ENCODE measurements around the gene KIF21A. TPM values are rescaled to one million over a fixed set of nuclear protein-coding genes. Genes with fewer than 3 reads are reported as not detected.

KIF21A gene
- total and polyA plus RNA-seq, 7 donors = 8.5 to 33.6 (median 26.7) TPM

DNA sequence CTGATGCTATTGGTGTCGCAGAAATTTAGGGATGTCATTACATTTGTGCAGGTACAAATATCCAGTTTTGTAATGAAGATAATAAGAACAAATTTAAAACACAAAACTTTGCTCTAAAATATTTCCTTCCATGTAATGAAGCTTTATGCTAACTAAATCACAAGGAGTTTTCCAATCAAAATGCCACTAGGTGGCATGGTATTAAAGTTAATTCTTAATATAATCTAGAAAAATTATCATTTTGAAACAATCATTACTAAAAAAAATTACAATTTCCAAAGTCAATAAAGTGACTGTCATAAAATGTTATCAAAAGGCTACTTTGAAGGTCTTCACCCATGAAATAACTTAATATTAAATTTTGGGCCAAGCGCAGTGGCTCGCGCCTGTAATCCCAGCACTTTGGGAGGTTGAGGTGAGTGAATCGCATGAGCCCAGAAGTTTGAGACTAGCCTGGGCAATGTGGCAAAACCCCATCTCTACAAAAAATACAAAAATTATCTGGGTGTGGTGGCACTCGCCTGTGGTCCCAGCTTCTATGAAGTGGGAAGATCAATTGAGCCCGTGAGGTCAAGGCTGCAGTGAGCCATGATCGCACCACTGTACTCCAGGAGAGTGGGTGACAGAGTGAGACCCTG is 77.4 kb downstream of the KIF21A start:
- H3K27ac ChIP-seq = no peak overlapping the region
- no peak overlapping the region for H3K4me3 ChIP-seq
- ATAC-seq (no peak), DNase-seq (no peak)
- WGBS, 3 donors = 98% methylated on average over 8 of the region's 8 CpGs
- H3K4me1 ChIP-seq = no peaks in the 10 kb centered on the region
- intact Hi-C loops (cut with DNase I) = no loop called here
- no peaks in the 10 kb centered on the region for H3K9me3 ChIP-seq
- H3K27me3 ChIP-seq (ENCODE audit: insufficient read depth in 3 of 3, low read length in 2 of 3) = no peaks in the 10 kb centered on the region
- peaks cover 0 to 44% of the 10 kb centered on the region in 2 donors for H3K36me3 ChIP-seq (ENCODE audit: insufficient read depth in 1 of 2, low read depth in 1 of 2)
- TF ChIP-seq, protein P1, sequence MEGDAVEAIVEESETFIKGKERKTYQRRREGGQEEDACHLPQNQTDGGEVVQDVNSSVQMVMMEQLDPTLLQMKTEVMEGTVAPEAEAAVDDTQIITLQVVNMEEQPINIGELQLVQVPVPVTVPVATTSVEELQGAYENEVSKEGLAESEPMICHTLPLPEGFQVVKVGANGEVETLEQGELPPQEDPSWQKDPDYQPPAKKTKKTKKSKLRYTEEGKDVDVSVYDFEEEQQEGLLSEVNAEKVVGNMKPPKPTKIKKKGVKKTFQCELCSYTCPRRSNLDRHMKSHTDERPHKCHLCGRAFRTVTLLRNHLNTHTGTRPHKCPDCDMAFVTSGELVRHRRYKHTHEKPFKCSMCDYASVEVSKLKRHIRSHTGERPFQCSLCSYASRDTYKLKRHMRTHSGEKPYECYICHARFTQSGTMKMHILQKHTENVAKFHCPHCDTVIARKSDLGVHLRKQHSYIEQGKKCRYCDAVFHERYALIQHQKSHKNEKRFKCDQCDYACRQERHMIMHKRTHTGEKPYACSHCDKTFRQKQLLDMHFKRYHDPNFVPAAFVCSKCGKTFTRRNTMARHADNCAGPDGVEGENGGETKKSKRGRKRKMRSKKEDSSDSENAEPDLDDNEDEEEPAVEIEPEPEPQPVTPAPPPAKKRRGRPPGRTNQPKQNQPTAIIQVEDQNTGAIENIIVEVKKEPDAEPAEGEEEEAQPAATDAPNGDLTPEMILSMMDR (IDR thresholded peaks at IDR 0.05) = peak; percentile 14

DNA sequence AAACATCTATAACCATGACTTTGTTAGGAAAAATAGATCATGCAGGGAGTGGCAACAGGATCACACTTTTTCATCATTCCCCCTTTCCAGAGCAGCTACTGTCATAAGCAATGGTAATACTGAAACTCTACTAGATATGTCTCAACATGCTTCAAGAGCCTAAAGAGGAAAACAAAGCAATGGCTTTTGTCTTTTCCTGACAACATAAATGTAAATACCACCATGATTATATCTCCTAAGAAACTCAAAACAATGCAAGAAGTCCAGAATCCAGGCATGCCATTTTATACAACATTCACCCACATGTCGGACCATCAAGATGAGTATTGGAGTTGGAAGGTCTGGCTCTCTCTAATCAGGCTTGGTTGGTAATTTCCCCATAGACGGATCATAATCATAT is 78.7 kb downstream of the KIF21A start:
- ATAC-seq = no peak
- Histone ChIP-seq H3K36me3 (ENCODE audit: insufficient read depth in 1 of 2, low read depth in 1 of 2) (peaks cover 0 to 43% of the 10 kb centered on the region in 2 donors), H3K9me3 (no peaks in the 10 kb centered on the region), H3K4me3 (no peak overlapping the region), H3K27me3 (ENCODE audit: insufficient read depth in 3 of 3, low read length in 2 of 3) (no peaks in the 10 kb centered on the region), H3K4me1 (no peaks in the 10 kb centered on the region), H3K27ac (no peak overlapping the region)
- TF ChIP-seq, protein P1 (IDR thresholded peaks at IDR 0.05) = no peak
- no peak for DNase-seq
- intact Hi-C loops (cut with DNase I) = no loop called here
- 92 to 94% (median 93%) methylated on average over 2 of the region's 2 CpGs for WGBS, 3 donors

DNA sequence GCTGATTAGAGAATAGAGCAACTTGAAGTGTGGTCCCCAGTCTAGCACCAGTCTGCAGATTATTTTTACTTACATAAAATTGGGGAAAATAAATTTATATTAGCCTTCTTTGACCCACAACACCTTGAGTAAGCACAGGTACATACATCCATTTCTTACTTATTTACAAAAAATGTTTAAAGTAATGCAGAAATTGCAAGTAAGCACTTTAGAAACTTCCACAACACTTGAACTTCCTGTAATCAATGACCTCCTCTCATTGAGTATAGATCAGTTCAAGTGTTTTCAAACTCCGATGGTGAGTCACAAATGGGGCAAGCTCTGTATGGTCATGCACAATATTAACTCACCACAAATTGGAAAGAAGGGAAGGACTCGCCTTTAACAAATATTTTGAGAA is 83.3 kb downstream of the KIF21A start:
- intact Hi-C loops (cut with DNase I) = no loop called here
- WGBS, 3 donors = 92 to 94% (median 92%) methylated on average over 2 of the region's 2 CpGs

DNA sequence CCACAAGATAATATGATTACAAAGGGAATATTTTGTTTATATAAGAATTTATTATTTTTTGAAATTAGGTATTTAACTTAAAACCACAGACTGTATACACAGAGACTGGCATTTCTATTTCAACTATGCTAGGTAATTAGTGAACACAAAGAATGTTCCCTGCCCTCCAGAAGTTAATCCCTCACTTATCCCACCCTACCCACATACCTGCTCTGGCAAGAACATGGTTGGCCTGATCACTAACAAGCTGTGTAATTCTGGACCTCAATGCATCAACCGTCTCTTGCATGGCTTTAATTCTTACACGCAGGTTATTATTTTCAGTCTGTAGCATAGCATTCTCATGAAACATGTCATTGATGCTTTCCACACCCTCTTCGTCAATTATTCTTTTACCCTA is 85.9 kb downstream of the KIF21A start:
- DNase-seq (no peak), ATAC-seq (no peak)
- Histone ChIP-seq H3K27ac (no peak overlapping the region), H3K36me3 (ENCODE audit: insufficient read depth in 1 of 2, low read depth in 1 of 2) (peaks cover 4 to 49% of the 10 kb centered on the region in 2 donors), H3K4me1 (no peaks in the 10 kb centered on the region), H3K27me3 (ENCODE audit: insufficient read depth in 3 of 3, low read length in 2 of 3) (no peaks in the 10 kb centered on the region), H3K4me3 (no peak overlapping the region), H3K9me3 (no peaks in the 10 kb centered on the region)
- WGBS, 3 donors = 90 to 95% (median 93%) methylated on average over 3 of the region's 3 CpGs
- intact Hi-C loops (cut with DNase I) = no loop called here
- TF ChIP-seq, protein P1 (IDR thresholded peaks at IDR 0.05) = no peak

More for the DNA sequence above, 83.3 kb downstream of the KIF21A start:
- Histone ChIP-seq H3K4me3 (no peak overlapping the region), H3K36me3 (ENCODE audit: insufficient read depth in 1 of 2, low read depth in 1 of 2) (peaks cover 4 to 60% of the 10 kb centered on the region in 2 donors), H3K27ac (no peak overlapping the region), H3K4me1 (no peaks in the 10 kb centered on the region), H3K9me3 (no peaks in the 10 kb centered on the region), H3K27me3 (ENCODE audit: insufficient read depth in 3 of 3, low read length in 2 of 3) (no peaks in the 10 kb centered on the region)
- no peak for ATAC-seq
- TF ChIP-seq, protein P1 (IDR thresholded peaks at IDR 0.05) = no peak
- DNase-seq = no peak

DNA sequence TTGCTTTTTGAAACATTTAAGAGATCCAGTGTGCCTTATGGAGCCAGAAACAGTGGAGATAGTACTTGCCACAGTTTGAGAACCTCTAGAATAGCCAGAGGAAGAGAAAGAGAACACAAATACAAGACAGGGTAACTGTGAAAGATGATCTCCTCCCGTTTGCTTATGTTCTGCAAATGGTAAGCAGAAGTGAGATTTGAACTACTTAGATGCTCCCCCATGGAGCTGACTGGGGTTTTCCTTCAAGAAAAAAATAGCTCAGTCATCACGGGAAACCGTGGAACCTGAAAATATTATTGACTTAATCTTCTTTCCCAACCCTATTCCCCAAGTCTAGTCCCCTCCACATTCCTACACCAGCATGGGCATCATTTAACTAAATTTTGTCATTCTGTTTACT is 87.1 kb downstream of the KIF21A start:
- no peak for ATAC-seq
- Histone ChIP-seq H3K36me3 (ENCODE audit: insufficient read depth in 1 of 2, low read depth in 1 of 2) (peaks cover 4 to 49% of the 10 kb centered on the region in 2 donors), H3K4me3 (no peak overlapping the region), H3K27ac (no peak overlapping the region), H3K9me3 (no peaks in the 10 kb centered on the region), H3K27me3 (ENCODE audit: insufficient read depth in 3 of 3, low read length in 2 of 3) (no peaks in the 10 kb centered on the region), H3K4me1 (no peaks in the 10 kb centered on the region)
- intact Hi-C loops (cut with DNase I) = no loop called here
- 78 to 91% (median 83%) methylated on average over 3 of the region's 3 CpGs for WGBS, 3 donors
- no peak for DNase-seq
- TF ChIP-seq, protein P1 (IDR thresholded peaks at IDR 0.05) = no peak
